ENCODE data around the gene PEX11G. TPM values are rescaled to one million over a fixed set of nuclear protein-coding genes. Genes with fewer than 3 reads are reported as not detected.
A peak's percentile ranks its signal among the peaks of the same experiment; 100 is the strongest.

Gene PEX11G
- total and polyA plus RNA-seq, 9 of the 15 experiments (the other 6 are each of a cell fraction or from before 2014, with no cell fraction given), result 0.07 to 3.2 (median 0.70) TPM; not detected in 1

- TF ChIP-seq KLF13 (tag; IDR thresholded peaks at IDR 0.05; ENCODE audit: borderline replicate concordance, low read depth) (peak; percentile 68; the same call in 1 of the 2 replicates), NR2C2 (CRISPR knock-in tag; IDR thresholded peaks at IDR 0.05) (peak; percentile 90), NR2C2 (tag; IDR thresholded peaks at IDR 0.05) (peak; percentile 87), TEAD1 (CRISPR knock-in tag; IDR thresholded peaks at IDR 0.05) (peak in 1 of 2 experiments; percentile 91; a peak in 2 of 4 replicates), HCFC1 (IDR thresholded peaks at IDR 0.05; ENCODE audit: low read depth, low read length) (peak; percentile 99), MTA1 (IDR thresholded peaks at IDR 0.05; ENCODE audit: borderline replicate concordance) (peak; percentile 94), HNRNPL (IDR thresholded peaks at IDR 0.05; ENCODE audit: low read depth, low read length) (no peak), HNRNPLL (IDR thresholded peaks at IDR 0.05; ENCODE audit: low read depth, low read length, poor library complexity, severe bottlenecking) (peak; percentile 34), TFAP4 (CRISPR knock-in tag; IDR thresholded peaks at IDR 0.05; ENCODE audit: borderline replicate concordance) (peak; percentile 88), NFRKB (IDR thresholded peaks at IDR 0.05; ENCODE audit: low read depth) (no peak), ARID2 (IDR thresholded peaks at IDR 0.05) (no peak), ZBTB11 (CRISPR knock-in tag; IDR thresholded peaks at IDR 0.05) (peak in 1 of 3 experiments; percentile 83; a peak in 2 of 6 replicates), NCOA6 (IDR thresholded peaks at IDR 0.05) (no peak; the same call in 1 of the 2 replicates), SLC30A9 (CRISPR knock-in tag; IDR thresholded peaks at IDR 0.05) (no peak), NELFE (IDR thresholded peaks at IDR 0.05; ENCODE audit: insufficient read depth, insufficient read length) (no peak), RAD21 (CRISPR knock-in tag; conservative IDR thresholded peaks at IDR 0.05 in 1 of 2, IDR thresholded peaks at IDR 0.05 in 1 of 2) (no peak; a peak in 1 of 4 replicates), DDX20 (tag; IDR thresholded peaks at IDR 0.05; ENCODE audit: low read depth) (no peak), E2F3 (CRISPR knock-in tag; IDR thresholded peaks at IDR 0.05) (no peak)
Observed at GRCh38 chr19:7535047-7535997, 46.5 kb upstream of the PEX11G start, which contains the start of gene PNPLA6 (continued).

Measured in K562 (cell line).